ENCODE measurements around the gene HAUS2. TPM values are rescaled to one million over a fixed set of nuclear protein-coding genes. Genes with fewer than 3 reads are reported as not detected.
"Not testable (repeated sequence)": the region's sequence is repeated elsewhere in the genome, so short reads cannot be mapped to it uniquely, and the experiment has no call there.

HAUS2 gene
- total RNA-seq (2014; rRNA removed; shearing (Covaris generic)) = 39.3 and 41.3 TPM in 2 replicates
- 39.7 and 107 TPM in 2 replicates for polyA plus RNA-seq (2014; cell fraction: nucleus; rRNA removed)

DNA sequence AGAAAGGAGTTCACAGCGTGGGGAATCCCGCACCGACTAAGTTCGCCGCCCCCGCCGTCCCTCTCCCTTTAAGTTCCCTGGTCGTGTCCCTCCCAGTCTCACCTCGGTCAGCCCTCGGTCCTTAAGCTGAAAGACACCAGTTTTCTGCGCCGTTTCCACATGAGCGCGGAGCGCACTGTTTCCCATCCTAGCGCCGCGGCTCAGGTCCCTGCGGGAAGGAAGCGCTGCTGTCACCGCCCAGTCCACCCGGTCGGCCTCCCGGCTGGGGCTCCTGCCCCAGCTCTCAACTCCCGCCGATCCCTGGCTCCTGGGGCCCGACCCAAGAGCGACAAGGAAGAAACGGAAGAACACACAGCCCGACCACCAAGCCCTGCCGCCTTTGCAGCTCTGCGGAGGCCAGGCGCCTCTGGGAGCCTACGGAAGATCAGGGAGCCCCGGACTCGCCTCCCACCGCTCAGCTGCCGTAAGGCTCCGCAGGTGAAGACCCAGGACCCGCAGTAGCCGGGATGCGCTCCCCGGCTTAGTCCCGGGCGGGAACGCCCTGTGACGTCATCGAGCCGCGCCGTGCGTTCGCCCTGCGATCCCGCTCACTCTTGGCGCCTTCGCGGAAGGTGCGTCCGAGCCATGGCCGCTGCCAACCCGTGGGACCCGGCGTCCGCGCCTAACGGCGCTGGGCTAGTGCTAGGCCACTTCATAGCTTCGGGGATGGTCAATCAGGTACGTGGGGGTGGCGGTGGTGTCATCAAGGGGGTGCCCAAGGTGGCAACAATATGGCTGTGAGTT, at the start of gene HAUS2, which contains the start of gene LRRC57:
Gene HAUS2 (plus strand): TSS at position 590 of the 783 bp plus-strand sequence. CDS start 35 bp downstream, at position 625.
Gene LRRC57 (minus strand): TSS at position 545 of the 783 bp plus-strand sequence. CDS start 359 bp downstream, at position 186.
- DNase-seq (ENCODE audit: extremely low read depth, low read depth) = peak; percentile 74

DNA sequence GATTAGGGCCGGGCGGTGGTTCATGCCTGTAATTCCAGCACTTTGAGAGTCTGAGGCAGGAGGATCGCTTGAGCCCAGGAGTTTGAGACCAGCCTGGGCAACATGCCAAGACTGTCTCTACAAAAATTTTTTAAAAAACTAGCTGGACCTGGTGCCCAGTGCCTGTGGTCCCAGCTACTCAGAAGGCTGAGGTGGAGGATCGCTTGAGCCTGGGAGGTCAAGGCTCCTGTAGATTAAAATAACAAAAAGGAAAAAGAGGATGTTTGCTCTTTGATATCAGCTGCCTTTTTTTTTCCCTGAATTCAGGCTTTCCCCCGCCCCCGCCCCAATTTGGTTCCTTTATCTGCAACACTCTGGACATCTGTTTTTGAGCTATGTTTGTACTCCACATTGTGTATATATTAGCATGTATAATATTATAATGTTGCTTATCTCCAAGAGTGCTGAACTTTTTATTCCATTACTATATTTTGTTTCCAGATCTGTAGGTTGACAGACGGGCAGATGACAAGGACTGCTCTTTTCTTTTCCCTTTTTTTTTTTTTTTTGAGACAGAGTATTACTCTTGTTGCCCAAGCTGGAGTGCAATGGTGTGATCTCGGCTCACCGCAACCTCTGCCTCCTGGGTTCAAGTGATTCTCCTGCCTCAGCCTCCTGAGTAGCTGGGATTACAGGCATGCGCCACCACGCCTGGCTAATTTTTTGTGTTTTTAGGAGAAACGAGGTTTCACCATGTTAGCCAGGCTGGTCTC, 48.6 kb upstream of the HAUS2 start:
- DNase-seq (ENCODE audit: extremely low read depth, low read depth) = no peak

DNA sequence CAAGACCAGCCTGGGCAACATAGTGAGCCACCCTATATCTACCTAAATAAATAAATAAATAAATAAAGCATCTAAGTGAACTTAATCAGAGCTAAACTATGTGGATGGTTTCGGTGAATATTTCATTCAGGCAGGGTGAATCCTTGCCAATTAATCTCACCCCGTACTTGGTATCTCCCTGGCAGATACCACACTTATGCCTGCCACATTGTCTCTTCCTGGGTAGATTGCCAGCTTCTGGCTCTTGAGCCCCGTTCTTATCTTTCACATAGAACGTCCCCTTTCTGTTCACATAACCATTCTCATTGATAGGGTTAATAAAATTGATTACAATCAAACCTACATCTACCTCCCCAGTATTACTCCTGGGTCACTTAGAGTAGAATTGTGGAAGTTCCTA, 46.2 kb upstream of the HAUS2 start:
- no peak for DNase-seq (ENCODE audit: extremely low read depth, low read depth)

DNA sequence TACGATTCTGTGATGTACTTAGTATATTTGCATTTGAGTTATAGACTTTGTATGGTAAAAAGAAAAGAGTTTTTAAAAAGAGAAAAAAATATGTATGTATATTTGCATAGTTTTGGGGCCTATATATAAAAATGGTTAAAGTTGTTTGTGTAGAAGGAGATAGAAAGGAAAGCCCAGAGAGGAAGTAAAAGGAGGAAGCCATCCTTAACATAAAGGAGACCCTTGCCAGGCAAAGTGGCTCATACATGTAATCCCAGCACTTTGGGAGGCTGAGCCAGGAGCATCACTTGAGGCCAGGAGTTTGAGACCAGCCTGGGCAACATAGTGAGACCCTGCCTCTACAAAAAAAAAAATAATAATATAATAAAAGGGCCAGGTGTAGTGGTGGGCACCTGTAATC, 44.8 kb upstream of the HAUS2 start:
- no peak for DNase-seq (ENCODE audit: extremely low read depth, low read depth)

DNA sequence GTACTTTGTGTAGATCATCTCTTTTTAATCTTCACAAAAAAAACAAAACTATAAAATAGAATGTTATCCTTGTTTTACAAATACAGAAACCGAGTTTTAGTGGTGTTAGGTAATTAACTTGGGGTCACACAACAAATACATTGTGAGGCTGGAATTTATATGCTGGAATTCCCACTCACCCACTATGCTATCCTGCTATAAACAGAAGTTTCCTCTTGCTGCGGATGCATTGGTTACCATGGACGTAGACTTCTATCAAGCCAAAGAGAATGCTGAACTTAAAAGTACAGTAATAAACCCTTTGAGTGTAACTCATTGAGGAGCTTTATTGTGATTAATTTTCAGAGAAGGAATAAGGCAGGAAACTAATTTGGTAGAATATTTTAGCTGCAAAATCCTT, 44.0 kb upstream of the HAUS2 start:
- DNase-seq (ENCODE audit: extremely low read depth, low read depth) = no peak

DNA sequence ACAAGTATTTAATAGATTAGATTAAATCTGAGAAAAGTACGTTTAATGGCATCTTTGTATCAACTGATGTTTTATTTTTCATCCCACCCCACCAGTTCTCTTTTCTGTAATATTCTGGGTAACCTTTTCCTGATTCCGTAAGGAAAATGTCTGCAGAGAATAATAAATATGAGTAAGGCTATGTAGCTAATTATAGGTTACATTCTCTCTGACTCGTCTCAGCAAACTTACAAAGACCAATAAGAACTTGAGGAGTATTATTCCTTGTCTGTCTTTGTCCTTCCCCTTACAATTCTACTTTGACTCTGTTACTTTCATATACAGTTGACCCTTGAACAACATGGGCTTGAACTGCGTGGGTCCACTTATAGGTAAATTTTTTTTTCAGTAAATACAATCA, 41.1 kb upstream of the HAUS2 start:
- DNase-seq (ENCODE audit: extremely low read depth, low read depth) = no peak

DNA sequence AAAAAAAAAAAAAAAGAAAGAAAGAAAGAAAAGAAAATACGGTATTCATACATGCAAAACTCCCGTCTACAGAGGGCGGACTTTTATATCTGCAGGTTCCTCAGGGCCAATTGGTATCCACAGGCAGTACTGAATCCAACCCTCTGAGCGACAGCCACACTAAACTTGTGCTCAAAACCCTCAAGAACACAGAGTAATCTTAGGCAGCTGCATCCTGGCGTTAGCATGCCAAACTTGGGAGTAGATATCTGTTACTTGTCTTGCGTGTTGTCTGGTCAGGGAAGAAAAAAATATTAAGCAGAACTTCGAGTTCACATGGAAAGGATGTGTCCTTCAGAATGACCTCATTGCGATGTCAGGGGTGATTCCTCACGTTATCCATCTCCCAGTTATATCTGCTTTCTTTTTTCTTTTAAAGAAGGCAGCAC, 40.4 kb upstream of the HAUS2 start:
- DNase-seq (ENCODE audit: extremely low read depth, low read depth) = no peak

DNA sequence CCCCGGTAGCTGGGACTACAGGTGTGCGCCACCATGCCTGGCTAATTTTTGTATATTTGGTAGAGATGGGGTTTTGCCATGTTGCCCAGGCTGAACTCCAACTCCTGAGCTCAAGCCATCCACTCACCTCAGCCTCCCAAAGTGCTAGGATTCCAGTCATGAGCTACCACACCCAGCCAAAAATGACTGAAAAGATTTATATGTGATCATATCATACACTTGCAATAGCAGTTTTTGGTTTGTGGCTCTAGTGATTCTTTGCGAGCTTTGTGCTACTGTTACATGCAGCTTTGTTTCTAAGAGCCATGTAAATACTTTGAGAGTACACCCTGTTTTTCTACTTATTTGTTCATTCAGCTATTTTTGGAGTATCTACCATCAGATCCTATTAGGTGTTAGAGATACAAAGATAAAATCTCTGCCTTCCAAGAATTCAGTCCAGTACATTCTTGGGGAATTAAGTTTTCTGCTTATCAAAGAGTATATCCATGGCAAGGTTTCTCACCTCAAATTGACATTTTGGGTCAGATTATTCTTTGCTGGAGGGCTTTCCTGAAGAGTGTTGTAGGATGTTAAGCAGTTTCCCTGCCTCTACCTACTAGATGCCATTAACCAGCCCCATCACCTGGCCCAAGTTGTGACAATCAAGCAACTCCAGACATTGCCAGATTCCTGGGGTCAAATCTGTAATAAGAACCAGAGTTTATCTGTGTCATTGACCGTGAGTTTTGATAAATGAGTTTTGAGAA, 38.2 kb upstream of the HAUS2 start:
- DNase-seq (ENCODE audit: extremely low read depth, low read depth) = no peak

DNA sequence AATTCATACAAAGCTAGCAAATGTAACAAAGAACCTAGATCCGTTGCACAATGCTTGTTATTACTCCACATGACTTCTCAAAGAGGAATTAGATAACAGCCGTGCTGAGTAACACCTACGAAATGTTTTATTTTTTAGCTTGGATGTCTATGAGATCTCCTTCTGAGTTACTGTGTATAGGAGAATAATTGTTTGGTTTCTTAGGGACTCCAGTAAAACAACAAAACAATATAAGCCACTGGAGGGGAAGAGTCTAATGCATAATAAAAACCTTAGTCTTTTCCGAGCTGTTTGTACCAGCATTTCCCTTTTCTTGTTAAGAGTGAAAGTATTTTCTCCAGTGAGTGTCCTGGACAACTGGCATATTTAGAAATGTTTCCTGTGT, 37.6 kb upstream of the HAUS2 start:
- DNase-seq (ENCODE audit: extremely low read depth, low read depth) = no peak

DNA sequence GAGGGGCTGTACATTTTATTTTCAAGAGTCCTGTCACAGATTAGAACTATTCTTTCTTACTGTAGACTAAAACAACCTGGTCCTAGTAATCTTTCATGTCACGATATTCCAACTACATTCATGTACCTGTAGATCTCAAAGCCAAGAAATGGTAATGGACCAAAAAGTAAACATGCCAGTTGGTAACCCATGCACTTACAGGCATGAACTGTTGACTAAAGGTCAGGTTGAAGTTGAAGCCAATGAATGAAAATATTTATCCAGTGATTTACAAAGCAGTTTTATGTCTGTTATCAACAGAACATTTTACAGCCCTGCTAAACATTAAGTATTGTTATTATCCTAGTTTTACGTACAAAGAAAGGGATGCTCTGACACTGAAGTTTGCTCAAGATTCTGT, 25.3 kb upstream of the HAUS2 start:
- no peak for DNase-seq (ENCODE audit: extremely low read depth, low read depth)

DNA sequence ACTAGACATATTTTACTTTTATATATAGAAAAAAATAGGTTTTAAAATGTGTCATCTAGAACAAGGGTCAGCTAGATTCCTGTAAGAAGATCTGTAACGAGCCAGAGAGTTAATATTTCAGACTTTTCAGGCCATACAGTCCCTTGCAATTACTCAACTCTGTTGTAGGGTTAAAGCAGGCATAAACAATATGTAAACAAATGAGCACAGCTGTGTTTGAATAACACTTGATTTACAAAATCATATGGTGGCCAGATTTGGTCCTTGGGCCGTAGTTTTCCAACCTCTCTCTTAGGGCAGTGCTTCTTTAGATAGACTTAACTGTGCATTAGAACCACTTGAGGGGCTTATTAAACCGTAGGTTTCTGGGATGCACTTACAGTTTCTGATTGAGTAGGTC, 19.7 kb upstream of the HAUS2 start:
- DNase-seq (ENCODE audit: extremely low read depth, low read depth) = no peak

DNA sequence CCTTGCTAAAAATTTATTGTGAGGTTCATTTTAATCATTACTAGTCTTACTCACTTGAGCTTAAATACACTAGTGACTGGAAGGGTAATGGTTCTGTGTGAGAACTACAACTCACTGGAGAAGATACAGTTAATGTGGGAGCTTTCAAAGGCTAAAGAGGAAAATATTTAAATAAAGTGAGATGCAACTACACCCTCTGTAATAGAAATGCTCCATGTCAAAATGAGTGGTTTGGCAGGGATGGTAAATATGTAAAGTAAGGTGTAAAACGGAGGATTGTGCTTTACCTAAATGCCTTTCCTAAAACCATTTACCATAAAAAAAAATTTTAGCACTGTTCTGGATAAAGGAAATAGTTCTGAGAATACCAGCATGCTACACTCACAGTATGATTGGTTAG, 15.4 kb upstream of the HAUS2 start:
- DNase-seq (ENCODE audit: extremely low read depth, low read depth) = no peak

DNA sequence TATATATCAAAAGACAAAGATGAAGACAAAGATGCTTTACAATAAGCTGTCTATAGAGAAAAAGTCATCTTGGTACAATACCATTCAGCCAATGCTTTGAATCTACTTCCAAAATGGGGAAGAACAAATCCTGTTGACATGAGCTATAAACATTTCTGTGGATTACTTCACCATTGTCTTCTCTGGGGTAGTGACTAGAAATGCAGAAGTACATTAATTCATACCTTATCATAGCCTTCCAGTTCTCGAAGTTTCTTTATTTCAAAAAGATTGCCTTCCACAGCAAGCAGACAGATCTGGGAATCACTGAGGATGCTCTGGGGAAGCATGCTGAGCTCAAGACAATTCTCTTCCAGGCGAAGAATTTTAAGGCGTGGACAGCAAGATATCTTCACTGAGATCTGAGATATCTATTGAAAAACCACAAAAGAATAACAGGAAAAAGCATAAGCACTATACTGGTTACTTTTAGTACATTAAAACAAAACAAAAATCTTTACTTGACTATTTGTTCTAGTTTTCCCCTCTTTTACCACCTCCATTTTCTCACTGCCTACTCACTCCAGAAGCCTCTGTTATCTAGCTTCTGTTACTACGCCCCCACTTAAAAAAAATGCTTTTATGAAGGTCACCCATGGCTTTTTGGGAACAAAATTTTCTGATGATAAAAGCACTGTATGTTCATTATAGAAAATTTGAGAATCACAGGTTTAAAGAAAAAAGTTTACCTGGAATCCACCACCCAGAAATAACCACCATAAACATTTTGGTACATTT, 3.6 kb upstream of the HAUS2 start:
- DNase-seq (ENCODE audit: extremely low read depth, low read depth) = no peak

DNA sequence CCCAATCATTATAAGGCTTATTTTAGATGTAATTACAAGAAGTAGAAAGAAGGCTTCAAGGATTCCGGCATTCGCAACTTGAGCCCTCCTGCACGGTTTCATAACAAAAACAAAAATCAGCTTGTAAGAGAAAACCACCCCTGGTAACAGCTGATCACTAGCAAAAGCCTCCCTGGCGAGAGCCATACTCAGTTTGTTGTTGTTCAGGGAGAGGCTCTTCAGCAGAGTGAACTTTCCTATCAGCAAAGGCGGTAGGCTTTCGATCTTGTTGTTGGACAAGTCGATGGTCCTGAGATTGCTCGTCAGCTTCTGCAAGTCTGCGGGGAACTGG, 755 bp upstream of the HAUS2 start:
- no peak for DNase-seq (ENCODE audit: extremely low read depth, low read depth)

DNA sequence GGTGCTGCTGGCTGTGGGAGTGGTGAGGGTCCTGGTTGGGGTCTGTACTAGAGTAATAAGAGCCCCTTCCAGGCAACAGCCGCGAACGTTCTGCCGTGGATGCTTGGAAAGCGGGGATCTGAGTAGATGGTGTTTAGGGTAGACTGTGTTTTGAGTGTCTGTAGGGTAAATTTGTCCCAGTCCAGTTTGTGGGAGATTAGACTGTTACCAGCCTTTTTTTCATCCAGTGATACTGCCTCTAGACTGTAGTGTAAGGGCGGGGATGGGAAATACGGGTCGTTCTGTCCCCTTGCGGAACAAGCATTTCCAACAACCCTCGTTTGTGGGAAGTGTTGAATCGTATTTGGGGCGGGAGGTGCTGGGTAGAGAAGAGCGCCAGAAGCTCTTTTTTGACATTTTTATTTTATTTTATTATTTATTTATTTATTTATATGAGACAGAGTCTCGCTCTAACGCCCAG, 424 bp downstream of the HAUS2 start:
- DNase-seq (ENCODE audit: extremely low read depth, low read depth) = peak; percentile 8

DNA sequence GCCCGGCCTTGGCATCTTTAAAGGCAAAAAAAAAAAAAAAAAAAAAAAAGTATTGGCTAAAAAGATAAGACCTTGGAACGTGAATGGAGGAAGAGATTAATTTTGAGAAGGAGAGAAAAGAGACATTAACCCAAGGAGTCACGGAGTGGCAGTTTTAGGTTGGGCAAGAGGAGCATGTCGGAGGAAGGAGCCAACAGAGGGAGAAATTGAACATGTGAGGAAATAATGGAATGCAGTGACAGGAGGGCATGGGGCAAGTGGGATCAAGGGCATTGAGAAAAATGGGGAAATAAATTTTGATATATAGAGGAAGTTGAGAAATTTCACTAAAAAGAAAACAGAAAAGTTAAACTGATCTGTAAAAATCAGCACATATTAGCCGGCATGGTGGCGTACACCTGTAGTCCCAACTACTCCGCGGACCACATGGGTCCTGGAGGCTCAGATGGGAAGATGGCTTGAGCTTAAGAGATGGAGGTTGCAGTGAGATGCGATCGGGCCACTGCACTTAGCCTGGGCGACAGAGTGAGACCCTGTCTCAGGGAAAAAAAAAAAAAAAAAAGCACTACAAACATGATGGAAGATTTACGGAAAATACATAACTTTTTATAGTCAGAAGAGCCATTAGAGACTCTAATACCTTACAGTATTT, 1.2 kb downstream of the HAUS2 start:
- DNase-seq (ENCODE audit: extremely low read depth, low read depth) = no peak

DNA sequence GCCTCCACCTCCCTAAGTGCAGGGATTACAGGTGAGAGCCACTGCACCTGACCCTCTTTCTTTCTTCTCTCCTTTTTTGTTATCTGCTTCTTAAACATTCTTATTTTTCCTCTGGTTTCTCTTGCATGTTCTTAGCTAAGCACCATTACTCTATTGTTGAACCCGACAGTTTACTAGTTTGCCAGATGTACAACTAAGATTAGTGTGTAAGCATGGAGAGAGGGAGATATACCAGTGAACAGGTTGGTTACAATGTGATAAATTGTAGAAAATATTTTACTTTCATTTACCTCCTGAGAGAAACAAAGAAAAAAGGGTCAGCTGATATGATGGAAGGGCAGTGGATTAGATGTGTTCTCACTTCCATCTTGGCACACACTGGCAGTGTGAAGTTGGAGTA, 4.9 kb downstream of the HAUS2 start:
- no peak for DNase-seq (ENCODE audit: extremely low read depth, low read depth)

DNA sequence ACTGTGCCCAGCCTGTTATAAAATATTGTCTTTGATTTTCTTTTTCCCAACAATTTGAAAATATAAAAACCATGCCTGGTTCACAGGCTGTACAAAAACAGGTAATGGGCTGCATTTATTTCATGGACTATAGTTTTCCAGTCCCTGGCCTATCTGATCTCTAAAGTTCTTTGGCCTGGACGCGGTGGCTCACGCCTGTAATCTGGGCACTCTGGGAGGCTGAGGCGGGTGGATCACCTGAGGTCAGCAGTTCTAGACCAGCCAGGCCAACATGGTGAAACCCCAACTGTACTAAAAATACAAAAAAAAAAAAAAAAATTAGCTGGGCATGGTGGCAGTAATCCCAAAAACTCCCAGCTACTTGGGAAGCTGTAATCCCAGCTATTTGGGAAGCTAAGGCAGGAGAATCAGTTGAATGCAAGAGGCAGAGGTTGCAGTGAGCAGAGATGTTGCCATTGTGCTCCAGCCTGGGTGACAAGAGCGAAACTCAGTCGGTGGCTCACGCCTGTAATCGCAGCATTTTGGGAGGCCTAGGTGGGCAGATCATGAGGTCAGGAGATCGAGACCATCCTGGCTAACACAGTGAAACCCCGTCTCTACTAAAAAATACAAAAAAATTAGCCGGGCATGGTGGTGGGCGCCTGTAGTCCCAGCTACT, 8.0 kb downstream of the HAUS2 start:
- DNase-seq (ENCODE audit: extremely low read depth, low read depth) = not testable (repeated sequence)

DNA sequence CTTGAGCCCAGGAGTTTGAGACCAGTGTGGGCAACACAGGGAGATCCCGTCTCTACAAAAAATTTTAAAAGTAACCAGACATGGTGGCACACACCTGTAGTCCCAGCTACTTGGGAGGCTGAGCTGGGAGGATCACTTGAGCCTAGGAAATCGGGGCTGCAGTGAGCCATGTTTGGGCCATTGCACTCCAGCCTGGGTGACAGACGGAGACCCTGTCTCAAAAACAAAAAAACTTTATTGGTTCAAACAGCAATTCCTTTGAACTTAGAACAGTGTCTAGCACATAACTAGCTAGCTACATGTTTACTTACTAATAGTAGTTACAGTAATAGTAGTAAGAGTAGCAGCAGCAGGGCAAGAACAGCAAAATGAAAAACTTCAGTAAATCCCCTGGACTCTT, 10.1 kb downstream of the HAUS2 start:
- no peak for DNase-seq (ENCODE audit: extremely low read depth, low read depth)
